Transverse colon (tissue), 4 donors: ENCODE measurements around the gene PRPH.

Experiments
- EP300 ChIP-seq: sonication (generic); formaldehyde crosslinking; IDR thresholded peaks from one replicate; pipeline ENCODE4 v1.6.1; 2017; ENCODE audit warnings: antibody characterized with exemption, low read depth
- POLR2A ChIP-seq: fragments of 450-650 bp; IDR thresholded peaks from one replicate; pipeline ENCODE4 v1.6.1; 2016; ENCODE audit warnings: antibody characterized with exemption, mild to moderate bottlenecking, moderate library complexity
- POLR2AphosphoS5 ChIP-seq, 3 donors: sonication (generic); formaldehyde crosslinking; IDR thresholded peaks; one replicate each; pipeline ENCODE4 v1.6.1; 2016; ENCODE audit warnings: antibody characterized with exemption in 3 of 3
- TF ChIP-seq, protein P1 (sequence below), 5 experiments: fragments of 200-600 bp in 3 of 5; fragments of 450-650 bp in 2 of 5; sonication (generic) in 3 of 5; IDR thresholded peaks; 1 replicate in 2 of 5; 2 replicates in 3 of 5; pipeline ENCODE4 v1.5.1; 2016 to 2017; ENCODE audit warnings: antibody characterized with exemption in 5 of 5, inconsistent platforms in 3 of 5, mild to moderate bottlenecking in 2 of 5, moderate library complexity in 1 of 5

DNA sequence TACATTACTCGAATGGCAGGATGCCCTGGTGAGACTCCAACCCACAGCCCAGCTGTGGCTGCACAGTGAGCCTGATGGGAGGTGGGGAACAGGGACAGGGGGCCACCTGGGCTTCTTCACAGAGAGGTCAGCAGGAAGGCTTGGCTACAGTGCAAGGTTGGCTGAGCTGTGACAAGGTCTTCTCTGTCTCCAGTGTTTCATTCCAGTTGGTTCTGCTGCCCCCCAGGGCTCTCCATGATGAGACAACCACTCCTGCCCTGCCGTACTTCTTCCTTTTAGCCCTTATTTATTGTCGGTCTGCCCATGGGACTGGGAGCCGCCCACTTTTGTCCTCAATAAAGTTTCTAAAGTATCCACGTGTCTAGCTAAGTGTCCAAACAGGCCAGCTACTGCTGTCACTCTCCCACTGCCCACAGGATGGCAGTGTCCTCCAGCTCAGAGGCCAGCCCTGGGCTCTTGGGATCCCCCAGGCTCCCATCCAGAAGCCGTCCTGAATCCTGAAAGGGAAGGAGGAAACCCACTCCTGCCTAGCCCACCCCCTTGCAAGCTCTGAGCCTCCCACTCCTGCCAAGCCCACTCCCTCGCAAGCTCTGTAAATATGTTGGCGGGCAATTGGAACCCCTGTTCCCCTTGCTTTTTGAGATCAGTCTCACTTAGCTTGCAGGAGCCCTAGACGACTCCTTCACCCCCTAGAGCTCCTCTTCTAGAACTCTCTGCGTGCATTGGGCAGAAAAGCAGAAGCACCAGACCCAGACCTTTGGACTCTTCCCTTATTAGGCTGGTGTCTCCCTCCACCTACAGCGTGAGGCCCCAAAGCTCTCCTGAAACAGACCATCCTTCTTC is 36.7 kb downstream of the PRPH start:
- TF ChIP-seq, protein P1, sequence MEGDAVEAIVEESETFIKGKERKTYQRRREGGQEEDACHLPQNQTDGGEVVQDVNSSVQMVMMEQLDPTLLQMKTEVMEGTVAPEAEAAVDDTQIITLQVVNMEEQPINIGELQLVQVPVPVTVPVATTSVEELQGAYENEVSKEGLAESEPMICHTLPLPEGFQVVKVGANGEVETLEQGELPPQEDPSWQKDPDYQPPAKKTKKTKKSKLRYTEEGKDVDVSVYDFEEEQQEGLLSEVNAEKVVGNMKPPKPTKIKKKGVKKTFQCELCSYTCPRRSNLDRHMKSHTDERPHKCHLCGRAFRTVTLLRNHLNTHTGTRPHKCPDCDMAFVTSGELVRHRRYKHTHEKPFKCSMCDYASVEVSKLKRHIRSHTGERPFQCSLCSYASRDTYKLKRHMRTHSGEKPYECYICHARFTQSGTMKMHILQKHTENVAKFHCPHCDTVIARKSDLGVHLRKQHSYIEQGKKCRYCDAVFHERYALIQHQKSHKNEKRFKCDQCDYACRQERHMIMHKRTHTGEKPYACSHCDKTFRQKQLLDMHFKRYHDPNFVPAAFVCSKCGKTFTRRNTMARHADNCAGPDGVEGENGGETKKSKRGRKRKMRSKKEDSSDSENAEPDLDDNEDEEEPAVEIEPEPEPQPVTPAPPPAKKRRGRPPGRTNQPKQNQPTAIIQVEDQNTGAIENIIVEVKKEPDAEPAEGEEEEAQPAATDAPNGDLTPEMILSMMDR (IDR thresholded peaks at IDR 0.05) = peak; percentile 68 to 84 (median 79)
- TF ChIP-seq POLR2AphosphoS5 (IDR thresholded peaks at IDR 0.05) = no peak
- no peak for TF ChIP-seq EP300
- TF ChIP-seq POLR2A = no peak
